ENCODE measurements around the gene FOXK1.

DNA sequence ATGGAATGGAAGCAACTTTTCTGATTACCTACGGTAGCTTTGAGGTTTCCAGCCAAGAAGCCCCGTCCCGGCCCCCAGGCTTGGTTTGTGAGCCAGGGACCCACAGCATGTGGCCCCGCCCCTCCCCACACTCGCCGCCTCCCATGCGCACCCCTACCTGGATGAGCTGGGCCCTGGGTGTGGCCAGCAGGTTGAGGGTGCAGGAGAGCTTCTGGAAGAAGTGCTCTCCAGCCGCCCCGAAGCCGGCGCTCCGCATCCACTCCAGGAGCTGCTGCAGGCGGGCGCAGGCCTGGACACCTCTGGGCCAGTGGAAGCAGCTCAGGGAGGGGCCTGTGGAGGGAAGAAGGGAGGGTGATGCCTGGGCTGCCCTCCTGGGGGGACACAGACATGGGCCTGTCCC lies 133.0 kb downstream of the FOXK1 start:
- TF ChIP-seq RNF2 (IDR thresholded peaks at IDR 0.05) (no peak), POLR2A (conservative IDR thresholded peaks at IDR 0.05) (no peak), GTF2E2 (tag; IDR thresholded peaks at IDR 0.05) (no peak), RAD51 (IDR thresholded peaks at IDR 0.05; ENCODE audit: borderline replicate concordance, low read depth) (no peak), GABPA (tag; conservative IDR thresholded peaks at IDR 0.05; ENCODE audit: low read depth) (no peak)
- TF ChIP-seq, protein P1, sequence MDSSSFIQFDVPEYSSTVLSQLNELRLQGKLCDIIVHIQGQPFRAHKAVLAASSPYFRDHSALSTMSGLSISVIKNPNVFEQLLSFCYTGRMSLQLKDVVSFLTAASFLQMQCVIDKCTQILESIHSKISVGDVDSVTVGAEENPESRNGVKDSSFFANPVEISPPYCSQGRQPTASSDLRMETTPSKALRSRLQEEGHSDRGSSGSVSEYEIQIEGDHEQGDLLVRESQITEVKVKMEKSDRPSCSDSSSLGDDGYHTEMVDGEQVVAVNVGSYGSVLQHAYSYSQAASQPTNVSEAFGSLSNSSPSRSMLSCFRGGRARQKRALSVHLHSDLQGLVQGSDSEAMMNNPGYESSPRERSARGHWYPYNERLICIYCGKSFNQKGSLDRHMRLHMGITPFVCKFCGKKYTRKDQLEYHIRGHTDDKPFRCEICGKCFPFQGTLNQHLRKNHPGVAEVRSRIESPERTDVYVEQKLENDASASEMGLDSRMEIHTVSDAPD (CRISPR knock-in tag; IDR thresholded peaks at IDR 0.05), result no peak
- TF ChIP-seq, protein P2, sequence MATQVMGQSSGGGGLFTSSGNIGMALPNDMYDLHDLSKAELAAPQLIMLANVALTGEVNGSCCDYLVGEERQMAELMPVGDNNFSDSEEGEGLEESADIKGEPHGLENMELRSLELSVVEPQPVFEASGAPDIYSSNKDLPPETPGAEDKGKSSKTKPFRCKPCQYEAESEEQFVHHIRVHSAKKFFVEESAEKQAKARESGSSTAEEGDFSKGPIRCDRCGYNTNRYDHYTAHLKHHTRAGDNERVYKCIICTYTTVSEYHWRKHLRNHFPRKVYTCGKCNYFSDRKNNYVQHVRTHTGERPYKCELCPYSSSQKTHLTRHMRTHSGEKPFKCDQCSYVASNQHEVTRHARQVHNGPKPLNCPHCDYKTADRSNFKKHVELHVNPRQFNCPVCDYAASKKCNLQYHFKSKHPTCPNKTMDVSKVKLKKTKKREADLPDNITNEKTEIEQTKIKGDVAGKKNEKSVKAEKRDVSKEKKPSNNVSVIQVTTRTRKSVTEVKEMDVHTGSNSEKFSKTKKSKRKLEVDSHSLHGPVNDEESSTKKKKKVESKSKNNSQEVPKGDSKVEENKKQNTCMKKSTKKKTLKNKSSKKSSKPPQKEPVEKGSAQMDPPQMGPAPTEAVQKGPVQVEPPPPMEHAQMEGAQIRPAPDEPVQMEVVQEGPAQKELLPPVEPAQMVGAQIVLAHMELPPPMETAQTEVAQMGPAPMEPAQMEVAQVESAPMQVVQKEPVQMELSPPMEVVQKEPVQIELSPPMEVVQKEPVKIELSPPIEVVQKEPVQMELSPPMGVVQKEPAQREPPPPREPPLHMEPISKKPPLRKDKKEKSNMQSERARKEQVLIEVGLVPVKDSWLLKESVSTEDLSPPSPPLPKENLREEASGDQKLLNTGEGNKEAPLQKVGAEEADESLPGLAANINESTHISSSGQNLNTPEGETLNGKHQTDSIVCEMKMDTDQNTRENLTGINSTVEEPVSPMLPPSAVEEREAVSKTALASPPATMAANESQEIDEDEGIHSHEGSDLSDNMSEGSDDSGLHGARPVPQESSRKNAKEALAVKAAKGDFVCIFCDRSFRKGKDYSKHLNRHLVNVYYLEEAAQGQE (IDR thresholded peaks at IDR 0.05; ENCODE audit: borderline replicate concordance), result no peak
- TF ChIP-seq, protein P2 (CRISPR knock-in tag; IDR thresholded peaks at IDR 0.05; ENCODE audit: low read depth), result no peak
- TF ChIP-seq, protein P3, sequence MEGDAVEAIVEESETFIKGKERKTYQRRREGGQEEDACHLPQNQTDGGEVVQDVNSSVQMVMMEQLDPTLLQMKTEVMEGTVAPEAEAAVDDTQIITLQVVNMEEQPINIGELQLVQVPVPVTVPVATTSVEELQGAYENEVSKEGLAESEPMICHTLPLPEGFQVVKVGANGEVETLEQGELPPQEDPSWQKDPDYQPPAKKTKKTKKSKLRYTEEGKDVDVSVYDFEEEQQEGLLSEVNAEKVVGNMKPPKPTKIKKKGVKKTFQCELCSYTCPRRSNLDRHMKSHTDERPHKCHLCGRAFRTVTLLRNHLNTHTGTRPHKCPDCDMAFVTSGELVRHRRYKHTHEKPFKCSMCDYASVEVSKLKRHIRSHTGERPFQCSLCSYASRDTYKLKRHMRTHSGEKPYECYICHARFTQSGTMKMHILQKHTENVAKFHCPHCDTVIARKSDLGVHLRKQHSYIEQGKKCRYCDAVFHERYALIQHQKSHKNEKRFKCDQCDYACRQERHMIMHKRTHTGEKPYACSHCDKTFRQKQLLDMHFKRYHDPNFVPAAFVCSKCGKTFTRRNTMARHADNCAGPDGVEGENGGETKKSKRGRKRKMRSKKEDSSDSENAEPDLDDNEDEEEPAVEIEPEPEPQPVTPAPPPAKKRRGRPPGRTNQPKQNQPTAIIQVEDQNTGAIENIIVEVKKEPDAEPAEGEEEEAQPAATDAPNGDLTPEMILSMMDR (IDR thresholded peaks at IDR 0.05 in 2 of 3, conservative IDR thresholded peaks at IDR 0.05 in 1 of 3; ENCODE audit: insufficient read depth in 2 of 3, low read depth in 1 of 3, low read length in 3 of 3), result no peak

Measured in K562 (cell line).